ENCODE measurements around the gene NPHP3.

Gene NPHP3

GRCh38 chr3:132709761-132710160, 12.4 kb downstream of the NPHP3 start:
- H3K4me3 ChIP-seq = no peak overlapping the region
- H3K27ac ChIP-seq = no peak overlapping the region

- no peak overlapping the region for H3K4me3 ChIP-seq
- H3K27ac ChIP-seq = no peak overlapping the region
These were observed 18.5 kb downstream of the NPHP3 start for GRCh38 chr3:132703733-132704132.

- no peak overlapping the region for H3K27ac ChIP-seq
- H3K4me3 ChIP-seq = no peak overlapping the region
These were observed 26.8 kb downstream of the NPHP3 start for GRCh38 chr3:132695422-132695821.

GRCh38 chr3:132694991-132695390, 27.2 kb downstream of the NPHP3 start:
- Histone ChIP-seq H3K27ac (no peak overlapping the region), H3K4me3 (no peak overlapping the region)

GRCh38 chr3:132690040-132690439, 32.2 kb downstream of the NPHP3 start:
- H3K4me3 ChIP-seq = no peak overlapping the region

GRCh38 chr3:132682201-132682600, 40.0 kb downstream of the NPHP3 start:
- Histone ChIP-seq H3K4me3 (no peak overlapping the region), H3K27ac (no peak overlapping the region)

More at GRCh38 chr3:132690040-132690439, 32.2 kb downstream of the NPHP3 start:
- H3K27ac ChIP-seq = no peak overlapping the region

GRCh38 chr3:132681421-132681820, 40.8 kb downstream of the NPHP3 start:
- H3K27ac ChIP-seq = no peak overlapping the region
- no peak overlapping the region for H3K4me3 ChIP-seq

GRCh38 chr3:132679911-132680310, 42.3 kb downstream of the NPHP3 start:
- H3K27ac ChIP-seq = no peak overlapping the region
- H3K4me3 ChIP-seq = no peak overlapping the region

- H3K4me3 ChIP-seq = no peak overlapping the region
- H3K27ac ChIP-seq = no peak overlapping the region
These were observed 46.8 kb downstream of the NPHP3 start for GRCh38 chr3:132675408-132675807.

GRCh38 chr3:132669256-132669777, 52.9 kb downstream of the NPHP3 start:
- no peak overlapping the region for H3K27ac ChIP-seq
- no peak overlapping the region for H3K4me3 ChIP-seq

- no peak overlapping the region for H3K4me3 ChIP-seq
These were observed 56.9 kb downstream of the NPHP3 start for GRCh38 chr3:132665230-132665745.

GRCh38 chr3:132662212-132662611, 60.0 kb downstream of the NPHP3 start:
- H3K4me3 ChIP-seq = no peak overlapping the region
- H3K27ac ChIP-seq = no peak overlapping the region

More at GRCh38 chr3:132665230-132665745, 56.9 kb downstream of the NPHP3 start:
- H3K27ac ChIP-seq = no peak overlapping the region

GRCh38 chr3:132661101-132661500, 61.1 kb downstream of the NPHP3 start:
- peak overlapping the region in 19 of 21 experiments; percentile 84 to 98 (median 94) for H3K27ac ChIP-seq
- H3K4me3 ChIP-seq = peak overlapping the region; percentile 69 to 96 (median 85)

- peak overlapping the region; percentile 69 to 96 (median 85) for H3K4me3 ChIP-seq
- peak overlapping the region; percentile 70 to 98 (median 94) for H3K27ac ChIP-seq
These were observed 61.5 kb downstream of the NPHP3 start for GRCh38 chr3:132660811-132661070.

- H3K27ac ChIP-seq = peak within 1 kb of the TSS; percentile 70 to 98 (median 94)
- peak within 1 kb of the TSS; percentile 69 to 96 (median 85) for H3K4me3 ChIP-seq
These were observed 62.0 kb downstream of the NPHP3 start, which contains the start of gene UBA5 for GRCh38 chr3:132660052-132660810. TSS of gene UBA5 (plus strand) at chr3:132660329. CDS start at chr3:132660538, 209 bp downstream.

GRCh38 chr3:132659365-132660051, 62.7 kb downstream of the NPHP3 start, which contains the start of gene ACAD11:
TSS of gene ACAD11 (minus strand) at chr3:132659809. CDS start at chr3:132659751, 58 bp downstream.
- Histone ChIP-seq H3K27ac (peak within 1 kb of the TSS; percentile 70 to 98 (median 94)), H3K4me3 (peak within 1 kb of the TSS; percentile 69 to 96 (median 85))

GRCh38 chr3:132659000-132659364, 63.2 kb downstream of the NPHP3 start:
- Histone ChIP-seq H3K4me3 (peak overlapping the region; percentile 69 to 96 (median 85)), H3K27ac (peak overlapping the region in 16 of 21 experiments; percentile 84 to 98 (median 94))

- Histone ChIP-seq H3K27ac (peak overlapping the region in 3 of 21 experiments; percentile 89 to 95 (median 95)), H3K4me3 (no peak overlapping the region)
These were observed 64.1 kb downstream of the NPHP3 start for GRCh38 chr3:132657869-132658747.

GRCh38 chr3:132655471-132655870, 66.7 kb downstream of the NPHP3 start:
- Histone ChIP-seq H3K4me3 (no peak overlapping the region), H3K27ac (peak overlapping the region in 1 of 21 experiments; percentile 2)

GRCh38 chr3:132654721-132655120, 67.5 kb downstream of the NPHP3 start:
- Histone ChIP-seq H3K4me3 (no peak overlapping the region), H3K27ac (no peak overlapping the region)
